NCI-H2107 (cell line): Measurements from ENCODE around the gene PHACTR1.

Experiments used
- DNase-seq: peaks from one replicate; lab custom pipeline; 2025; lab: John Stamatoyannopoulos, UW

Gene PHACTR1

DNA sequence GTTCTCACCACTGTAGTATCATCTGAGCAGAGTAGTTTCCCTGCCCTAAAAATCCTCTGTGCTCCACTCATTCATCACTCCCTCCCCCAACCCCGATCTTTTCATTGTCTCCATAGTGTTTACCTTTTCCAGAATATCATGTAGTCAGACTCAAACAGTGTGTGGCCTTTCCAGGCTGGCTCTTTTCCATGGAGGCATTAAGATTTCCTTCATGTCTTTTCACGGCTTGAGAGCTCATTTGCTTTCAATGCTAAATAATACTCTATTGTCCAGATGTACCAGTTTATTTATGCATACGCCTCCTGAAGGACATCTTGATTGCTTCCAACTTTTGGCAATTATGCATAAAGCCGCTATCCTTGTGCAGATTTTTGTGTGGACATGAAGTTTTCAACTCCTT lies 235.8 kb downstream of the PHACTR1 start:
- no peak for DNase-seq

DNA sequence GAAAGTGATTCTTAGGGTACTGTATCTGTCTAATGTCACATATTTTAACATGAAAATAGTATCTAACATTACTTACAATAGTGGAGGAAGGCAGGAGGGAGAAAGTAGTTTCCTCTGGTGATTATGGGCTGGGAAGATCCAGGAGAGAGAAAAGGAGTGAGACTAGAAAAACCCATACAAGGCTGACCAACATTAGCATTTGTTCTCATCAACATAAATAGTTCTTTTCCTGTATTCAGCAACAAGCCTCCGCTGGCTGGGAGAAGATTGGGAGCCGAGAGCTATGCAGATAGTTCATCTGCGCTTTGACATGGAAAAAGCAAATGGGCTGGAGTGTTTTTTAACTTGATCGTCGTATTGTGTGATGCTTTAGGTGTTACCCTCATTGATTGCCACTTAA lies 239.4 kb downstream of the PHACTR1 start:
- no peak for DNase-seq

DNA sequence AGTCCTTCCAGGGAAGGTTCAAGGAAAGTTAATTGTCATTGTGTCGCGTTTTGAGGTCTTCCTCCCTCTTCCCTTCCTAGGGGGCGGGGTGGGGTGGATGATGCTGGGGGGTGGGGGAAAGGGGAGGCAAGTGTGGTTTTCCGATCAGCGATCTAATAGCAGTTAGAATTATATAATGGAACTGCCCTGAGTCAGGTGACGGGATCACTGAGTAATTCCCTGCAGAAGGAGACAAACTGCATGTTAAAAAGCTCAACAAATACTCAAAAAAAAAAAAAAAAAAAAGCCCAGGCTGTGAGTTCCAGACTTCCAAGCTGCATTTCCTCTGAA lies 240.4 kb downstream of the PHACTR1 start:
- DNase-seq = no peak

GRCh38 chr6:12957321-12958051 lies 240.9 kb downstream of the PHACTR1 start:
- no peak for DNase-seq

GRCh38 chr6:12958052-12958706 lies 241.6 kb downstream of the PHACTR1 start:
- no peak for DNase-seq

GRCh38 chr6:12961761-12962160 lies 245.2 kb downstream of the PHACTR1 start:
- DNase-seq = no peak

DNA sequence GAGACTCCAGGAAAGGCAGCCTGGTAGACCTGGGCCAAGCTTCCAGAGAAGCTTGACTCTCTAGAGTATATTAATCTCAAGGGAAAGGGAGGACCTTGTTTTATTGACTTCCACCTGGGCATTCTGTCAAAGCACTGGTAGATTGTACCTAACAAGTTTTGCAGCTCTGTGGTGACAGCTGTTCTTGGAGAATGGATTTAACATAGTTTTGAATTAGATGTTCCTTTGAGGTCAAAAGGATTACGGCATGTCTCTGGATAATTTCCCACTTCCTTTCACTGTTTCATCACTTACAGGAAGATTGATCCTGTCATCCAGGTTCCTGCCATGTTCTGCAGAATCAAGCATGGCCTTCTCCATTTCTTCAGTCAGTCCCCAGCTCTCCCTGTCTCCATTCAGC lies 246.0 kb downstream of the PHACTR1 start:
- DNase-seq = no peak

DNA sequence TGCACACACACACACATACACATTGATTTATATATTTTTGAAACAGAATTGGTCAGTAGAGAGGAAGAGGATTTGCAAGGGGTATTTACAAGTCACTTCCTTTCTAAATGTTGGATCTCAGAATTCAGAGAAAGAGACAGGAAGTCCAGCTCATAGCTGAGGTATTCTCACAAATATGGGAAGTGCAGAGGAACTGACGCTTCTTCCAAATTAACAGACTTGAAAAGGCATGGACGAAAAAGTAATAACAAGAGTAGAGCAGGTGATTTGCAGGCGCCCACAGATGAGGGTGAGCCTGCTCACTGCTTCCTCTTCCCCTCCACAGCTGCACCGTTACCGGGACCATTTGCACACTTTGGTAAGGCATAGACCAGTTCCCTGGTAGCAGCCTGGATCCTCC lies 246.4 kb downstream of the PHACTR1 start:
- DNase-seq = no peak

- no peak for DNase-seq
Observed at GRCh38 chr6:12963567-12963966, 247.0 kb downstream of the PHACTR1 start.

GRCh38 chr6:12967686-12968085 lies 251.1 kb downstream of the PHACTR1 start:
- DNase-seq = no peak

DNA sequence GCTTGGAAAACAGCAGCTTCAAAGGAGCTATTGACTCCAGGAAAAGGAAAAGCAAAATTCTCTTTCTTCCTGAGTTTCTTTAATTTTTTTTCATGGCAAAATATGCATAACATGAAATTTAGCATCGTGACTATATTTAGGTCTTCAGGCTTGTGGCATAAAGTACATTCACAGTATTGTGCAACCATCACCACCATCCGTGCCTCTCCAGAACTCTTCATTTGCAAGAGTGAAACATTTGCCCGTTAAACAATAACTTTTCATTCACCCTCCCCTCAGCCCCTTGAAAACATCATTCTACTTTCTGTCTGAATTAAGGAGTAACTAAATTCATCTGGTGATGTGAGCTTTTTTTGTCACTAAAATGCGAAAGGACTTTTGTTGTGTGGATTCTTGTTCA lies 251.7 kb downstream of the PHACTR1 start:
- DNase-seq = no peak

DNA sequence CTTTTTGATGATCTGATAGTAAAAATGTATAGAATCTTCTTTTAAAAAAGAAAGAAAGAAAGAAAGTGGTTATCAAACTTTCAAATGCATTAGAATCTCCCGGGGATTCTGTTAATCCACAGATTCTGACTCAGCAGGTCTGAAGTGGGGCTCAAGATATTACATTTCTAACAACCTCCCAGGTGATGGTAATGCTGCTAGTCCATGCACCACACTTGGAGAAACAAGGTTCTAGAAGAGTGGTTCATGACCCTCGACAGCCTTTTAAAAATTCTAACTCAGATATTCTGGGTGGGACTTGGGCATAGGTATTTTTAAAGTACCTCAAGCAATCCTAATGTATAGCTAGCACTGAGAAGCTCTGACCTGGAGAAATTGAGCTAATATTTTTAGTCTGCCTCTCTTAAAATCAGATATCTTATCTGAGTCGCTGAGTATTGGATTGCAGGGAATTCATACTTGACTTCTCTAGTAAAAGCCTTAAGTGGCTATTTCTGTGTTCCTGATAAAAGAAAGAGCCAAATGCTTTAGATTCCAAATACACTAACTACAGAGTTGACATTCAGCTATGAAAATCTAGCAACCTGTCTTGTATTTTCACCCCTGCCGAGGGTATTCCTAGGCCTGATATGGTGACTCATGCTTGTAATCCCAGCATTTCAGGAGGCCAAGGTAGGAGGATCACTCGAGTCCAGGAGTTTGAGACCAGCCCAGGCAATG lies 252.4 kb downstream of the PHACTR1 start:
- no peak for DNase-seq

DNA sequence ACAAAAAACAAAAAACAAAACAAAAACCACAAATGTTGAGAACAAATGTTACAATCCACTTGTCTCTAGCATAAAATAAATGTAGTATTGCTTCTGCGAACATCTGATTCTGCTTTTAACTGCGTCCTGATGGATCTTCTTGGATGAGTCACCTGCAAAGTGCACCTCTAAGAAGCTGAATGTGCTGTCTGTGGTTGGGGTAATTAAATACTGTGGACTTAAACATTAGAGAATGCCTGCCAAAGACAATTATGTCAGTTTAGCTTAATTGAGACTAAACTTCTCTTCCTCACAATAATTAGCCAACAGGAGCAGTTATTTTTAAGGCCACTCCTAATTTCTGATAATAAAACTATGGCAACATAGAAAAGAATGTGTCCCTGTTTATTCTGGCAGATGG lies 253.4 kb downstream of the PHACTR1 start:
- no peak for DNase-seq

DNA sequence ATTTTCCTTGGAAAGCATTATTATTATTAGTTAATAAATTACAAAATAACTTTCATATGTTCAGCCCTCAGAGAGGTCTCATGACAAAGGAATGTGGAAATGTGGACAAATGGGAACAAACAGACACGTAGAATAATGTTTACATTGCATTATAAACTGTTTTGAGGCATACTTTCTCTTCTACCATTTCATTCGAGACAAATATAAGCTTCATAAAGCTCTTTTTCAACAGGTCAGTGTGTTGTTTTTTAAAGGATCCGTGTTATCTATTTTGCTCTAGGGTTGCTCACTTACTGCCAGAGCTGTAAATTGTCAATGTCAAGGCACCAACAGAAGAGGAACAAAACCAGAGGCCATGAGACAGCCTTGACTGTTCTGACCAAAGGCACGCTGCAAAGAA lies 256.8 kb downstream of the PHACTR1 start:
- no peak for DNase-seq

GRCh38 chr6:12974551-12974950 lies 258.0 kb downstream of the PHACTR1 start:
- DNase-seq = no peak

DNA sequence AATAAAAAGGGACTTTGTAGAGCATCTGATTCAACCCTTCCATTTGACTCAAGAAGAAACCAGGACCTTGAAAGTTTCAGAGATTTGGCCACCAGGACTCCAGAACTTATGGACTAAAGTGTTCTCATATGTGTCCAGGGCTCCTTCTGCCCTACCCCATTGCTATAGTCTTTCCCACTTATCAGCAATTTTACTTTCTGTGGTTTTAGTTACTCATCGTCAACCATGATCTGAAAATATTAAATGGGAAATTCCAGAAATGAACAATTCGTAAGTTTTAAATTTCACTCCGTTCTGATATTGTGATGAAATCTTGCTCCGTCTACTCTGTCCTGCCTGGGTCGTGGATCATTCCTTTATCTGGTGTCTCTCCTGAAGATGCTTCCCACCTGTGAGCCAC lies 259.8 kb downstream of the PHACTR1 start:
- no peak for DNase-seq

DNA sequence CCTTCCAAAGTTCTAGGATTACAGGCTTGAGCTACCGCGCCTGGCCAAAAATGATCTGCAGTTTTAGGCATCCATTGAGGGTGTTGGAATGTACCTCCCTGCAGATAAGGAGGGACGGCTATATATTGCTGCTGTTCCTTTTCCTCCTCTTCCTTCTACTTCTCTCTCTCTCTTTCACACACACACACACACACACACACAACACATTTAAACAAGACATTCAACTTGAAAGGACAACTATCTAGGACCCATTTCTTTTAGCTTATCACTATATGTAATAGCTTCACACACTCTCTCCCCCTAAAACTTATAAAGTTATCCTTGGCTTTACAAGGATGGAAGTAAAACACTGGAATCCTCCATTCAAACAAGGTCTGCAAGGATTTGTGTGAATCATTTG lies 260.6 kb downstream of the PHACTR1 start:
- DNase-seq = no peak

GRCh38 chr6:12977806-12978205 lies 261.2 kb downstream of the PHACTR1 start:
- no peak for DNase-seq

DNA sequence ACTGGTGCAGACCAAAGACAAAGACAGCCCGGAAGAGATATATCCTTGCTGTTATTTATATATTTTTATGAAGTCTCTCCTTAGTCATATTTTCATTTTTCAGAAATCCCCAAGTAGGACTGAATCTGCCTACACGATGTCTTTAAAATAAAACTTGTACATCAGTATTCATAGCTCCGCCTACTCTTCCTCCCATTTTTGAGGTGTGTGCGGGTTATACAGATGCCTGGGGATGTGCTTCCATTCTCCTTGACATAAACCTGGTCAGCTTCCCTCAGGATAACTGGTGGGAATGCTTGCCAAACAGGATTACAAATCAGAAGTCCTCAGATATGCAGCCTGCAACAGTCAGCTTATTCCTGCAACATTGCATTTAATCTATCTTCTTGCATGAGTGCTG lies 264.2 kb downstream of the PHACTR1 start:
- no peak for DNase-seq

GRCh38 chr6:12984776-12985175 lies 268.2 kb downstream of the PHACTR1 start:
- no peak for DNase-seq

DNA sequence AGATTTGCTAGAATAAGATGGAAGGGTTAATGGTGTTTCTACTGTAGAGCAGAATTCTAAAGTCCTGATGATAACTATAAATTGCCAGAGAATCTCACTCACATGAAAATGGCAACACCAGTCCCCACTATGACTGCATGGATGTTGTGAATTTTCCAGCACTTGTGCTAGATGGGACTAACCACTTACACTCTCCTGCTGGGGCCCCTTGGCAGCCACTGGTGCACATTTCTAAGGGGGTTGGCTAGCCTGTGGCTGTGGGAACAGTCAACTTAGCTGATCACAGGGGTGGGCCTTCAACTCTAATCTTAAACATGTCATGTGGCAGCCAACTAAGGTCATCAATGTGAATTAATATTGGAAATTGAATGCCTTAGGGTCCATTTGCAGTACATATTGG lies 271.2 kb downstream of the PHACTR1 start:
- DNase-seq = no peak

- no peak for DNase-seq
Observed at GRCh38 chr6:12990162-12990561, 273.6 kb downstream of the PHACTR1 start.

GRCh38 chr6:12991435-12991834 lies 274.9 kb downstream of the PHACTR1 start:
- no peak for DNase-seq
